Lower lobe of right lung (tissue), 2 donors: ENCODE results near the gene ADGRL3. TPM values are rescaled to one million over a fixed set of nuclear protein-coding genes. Genes with fewer than 3 reads are reported as not detected.

Experiments
- ATAC-seq, 2 donors: fragments of 200-7000 bp; cut with Tn5 transposase; one replicate each; pipeline ENCODE4 v1.9.1; 2020 to 2022; ENCODE audit warnings: mild to moderate bottlenecking in 2 of 2, moderate library complexity in 2 of 2
- DNase-seq: peaks from one replicate; pipeline ENCODE4 v3.0.0-alpha.2; 2020
- H3K27ac ChIP-seq: fragments of 200-600 bp; one replicate; pipeline ENCODE4 v1.8.0; 2022
- H3K27me3 ChIP-seq: fragments of 200-600 bp; one replicate; pipeline ENCODE4 v1.8.0; 2022; ENCODE audit warnings: low read depth
- H3K36me3 ChIP-seq: fragments of 200-600 bp; one replicate; pipeline ENCODE4 v1.8.0; 2022; ENCODE audit warnings: mild to moderate bottlenecking
- H3K4me1 ChIP-seq: fragments of 200-600 bp; one replicate; pipeline ENCODE4 v1.8.0; 2022
- H3K4me3 ChIP-seq: fragments of 200-600 bp; one replicate; pipeline ENCODE4 v1.8.0; 2022; ENCODE audit warnings: mild to moderate bottlenecking
- H3K9me3 ChIP-seq: fragments of 200-600 bp; one replicate; pipeline ENCODE4 v1.8.0; 2022
- intact Hi-C: fragments of 100-400 bp; cut with DNase I; formaldehyde crosslinking; loops from one replicate; pipeline ENCODE4 v1.11.0; 2022
- total RNA-seq: library from RNA; stranded (reverse); fragmentation: NEBNext Ultra II Directional; extraction: Animal tissue kit (Norgen Biotek cat#: 25700); gene quantifications from one replicate; pipeline ENCODE4 v1.2.1, GENCODE V29; 2021
- TF ChIP-seq, protein P1 (sequence below): fragments of 200-600 bp; IDR thresholded peaks from one replicate; pipeline ENCODE4 v1.8.0; 2022; ENCODE audit warnings: antibody characterized with exemption, mild to moderate bottlenecking
- donor health status: DM: no; HTN: yes; CAD: no; lungs with severe emphysema.

ADGRL3 gene
- total RNA-seq, 1 donor from 2014 or later = 6.0 TPM

DNA sequence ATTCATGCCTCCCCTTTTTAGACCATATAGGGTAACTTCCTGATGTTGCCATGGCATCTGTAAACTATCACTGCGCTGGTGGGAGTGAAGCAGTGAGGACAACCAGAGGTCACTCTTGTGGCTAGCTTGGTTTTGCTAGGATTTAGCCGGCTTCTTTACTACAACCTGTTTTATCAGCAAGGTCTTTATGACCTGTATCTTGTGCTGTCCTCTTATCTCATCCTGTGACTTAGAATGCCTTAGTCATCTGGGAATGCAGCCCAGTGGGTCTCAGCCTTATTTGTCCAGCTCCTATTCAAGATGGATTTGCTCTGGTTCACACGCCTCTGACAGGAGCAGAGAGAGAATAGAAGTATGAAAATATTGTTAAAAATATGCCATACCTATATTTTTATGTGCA, 355.7 kb downstream of the ADGRL3 start:
- no peak overlapping the region for H3K4me3 ChIP-seq
- ATAC-seq = no peak
- intact Hi-C loops = no loop called here
- no peaks in the 10 kb centered on the region for H3K4me1 ChIP-seq
- TF ChIP-seq, protein P1, sequence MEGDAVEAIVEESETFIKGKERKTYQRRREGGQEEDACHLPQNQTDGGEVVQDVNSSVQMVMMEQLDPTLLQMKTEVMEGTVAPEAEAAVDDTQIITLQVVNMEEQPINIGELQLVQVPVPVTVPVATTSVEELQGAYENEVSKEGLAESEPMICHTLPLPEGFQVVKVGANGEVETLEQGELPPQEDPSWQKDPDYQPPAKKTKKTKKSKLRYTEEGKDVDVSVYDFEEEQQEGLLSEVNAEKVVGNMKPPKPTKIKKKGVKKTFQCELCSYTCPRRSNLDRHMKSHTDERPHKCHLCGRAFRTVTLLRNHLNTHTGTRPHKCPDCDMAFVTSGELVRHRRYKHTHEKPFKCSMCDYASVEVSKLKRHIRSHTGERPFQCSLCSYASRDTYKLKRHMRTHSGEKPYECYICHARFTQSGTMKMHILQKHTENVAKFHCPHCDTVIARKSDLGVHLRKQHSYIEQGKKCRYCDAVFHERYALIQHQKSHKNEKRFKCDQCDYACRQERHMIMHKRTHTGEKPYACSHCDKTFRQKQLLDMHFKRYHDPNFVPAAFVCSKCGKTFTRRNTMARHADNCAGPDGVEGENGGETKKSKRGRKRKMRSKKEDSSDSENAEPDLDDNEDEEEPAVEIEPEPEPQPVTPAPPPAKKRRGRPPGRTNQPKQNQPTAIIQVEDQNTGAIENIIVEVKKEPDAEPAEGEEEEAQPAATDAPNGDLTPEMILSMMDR = no peak
- no peak overlapping the region for H3K27ac ChIP-seq
- no peaks in the 10 kb centered on the region for H3K36me3 ChIP-seq
- H3K9me3 ChIP-seq = no peaks in the 10 kb centered on the region
- H3K27me3 ChIP-seq = no peaks in the 10 kb centered on the region
- DNase-seq = no peak

DNA sequence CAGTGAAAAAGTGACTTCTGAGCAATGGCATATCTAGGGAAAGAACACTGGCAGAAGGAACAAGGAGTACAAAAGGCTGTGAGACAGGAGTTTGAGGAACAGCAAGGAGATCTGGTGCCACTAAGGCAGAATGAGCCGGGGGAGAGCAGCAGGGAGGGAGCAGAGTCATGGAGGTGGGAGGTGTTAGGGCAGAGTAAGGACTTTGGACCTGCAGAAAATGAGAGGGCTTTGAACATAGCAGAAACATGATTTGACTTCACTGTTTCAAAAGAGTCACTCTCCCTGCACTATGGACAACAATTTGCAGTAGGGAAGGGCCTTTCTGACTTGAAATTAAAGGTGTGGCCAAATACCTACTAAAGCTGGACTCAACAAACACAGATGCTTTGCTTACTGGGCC, 356.2 kb downstream of the ADGRL3 start:
- Histone ChIP-seq H3K4me1 (no peaks in the 10 kb centered on the region), H3K27ac (no peak overlapping the region), H3K27me3 (no peaks in the 10 kb centered on the region), H3K36me3 (no peaks in the 10 kb centered on the region), H3K4me3 (no peak overlapping the region), H3K9me3 (no peaks in the 10 kb centered on the region)
- intact Hi-C loops = no loop called here
- DNase-seq (no peak), ATAC-seq (no peak)
- TF ChIP-seq, protein P1 = no peak

DNA sequence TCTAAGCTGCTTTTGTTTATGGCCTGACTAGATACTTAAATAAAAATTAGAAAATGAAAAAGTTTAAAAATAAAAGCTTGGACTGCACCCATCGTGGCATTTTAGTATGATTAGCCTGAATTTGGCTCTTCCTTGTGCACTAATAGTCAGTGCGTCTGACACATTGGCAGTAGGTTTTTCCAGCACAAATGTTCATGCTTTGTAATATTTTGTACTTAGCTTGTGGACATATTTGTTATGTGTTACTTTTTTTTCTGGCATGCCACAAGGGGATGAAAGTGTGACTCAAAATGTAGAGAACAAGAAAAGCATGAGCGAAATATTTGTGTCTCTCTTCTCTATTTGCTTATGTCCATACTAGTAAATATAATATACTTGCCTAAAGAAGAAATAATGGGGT, 359.3 kb downstream of the ADGRL3 start:
- no peaks in the 10 kb centered on the region for H3K9me3 ChIP-seq
- no peaks in the 10 kb centered on the region for H3K27me3 ChIP-seq
- no peak overlapping the region for H3K4me3 ChIP-seq
- no peak overlapping the region for H3K27ac ChIP-seq
- no peak for ATAC-seq
- intact Hi-C loops = no loop called here
- no peaks in the 10 kb centered on the region for H3K4me1 ChIP-seq
- DNase-seq = no peak
- TF ChIP-seq, protein P1 = no peak
- H3K36me3 ChIP-seq = no peaks in the 10 kb centered on the region

DNA sequence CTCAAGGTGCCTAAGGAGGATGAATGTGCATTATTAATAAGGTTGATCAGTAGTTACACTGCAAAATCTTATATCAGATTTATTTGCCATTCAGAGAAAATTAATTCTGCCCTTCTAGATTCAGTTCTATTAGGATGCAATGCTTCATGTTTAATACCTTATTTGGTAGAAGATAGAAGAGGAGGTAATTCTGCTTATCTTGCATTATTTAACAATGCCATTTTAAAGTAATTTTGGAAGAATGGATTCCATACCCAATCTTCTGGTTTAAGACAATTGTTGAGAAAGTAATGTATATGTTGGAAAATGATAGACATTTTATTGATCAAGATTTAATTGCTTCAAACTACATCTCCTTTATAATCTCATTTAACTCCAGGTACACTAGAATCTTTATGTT, 360.9 kb downstream of the ADGRL3 start:
- intact Hi-C loops = no loop called here
- H3K27ac ChIP-seq = no peak overlapping the region
- no peak overlapping the region for H3K4me3 ChIP-seq
- ATAC-seq (no peak), DNase-seq (no peak)
- H3K4me1 ChIP-seq = no peaks in the 10 kb centered on the region
- TF ChIP-seq, protein P1 = no peak
- no peaks in the 10 kb centered on the region for H3K27me3 ChIP-seq
- no peaks in the 10 kb centered on the region for H3K36me3 ChIP-seq
- H3K9me3 ChIP-seq = no peaks in the 10 kb centered on the region

DNA sequence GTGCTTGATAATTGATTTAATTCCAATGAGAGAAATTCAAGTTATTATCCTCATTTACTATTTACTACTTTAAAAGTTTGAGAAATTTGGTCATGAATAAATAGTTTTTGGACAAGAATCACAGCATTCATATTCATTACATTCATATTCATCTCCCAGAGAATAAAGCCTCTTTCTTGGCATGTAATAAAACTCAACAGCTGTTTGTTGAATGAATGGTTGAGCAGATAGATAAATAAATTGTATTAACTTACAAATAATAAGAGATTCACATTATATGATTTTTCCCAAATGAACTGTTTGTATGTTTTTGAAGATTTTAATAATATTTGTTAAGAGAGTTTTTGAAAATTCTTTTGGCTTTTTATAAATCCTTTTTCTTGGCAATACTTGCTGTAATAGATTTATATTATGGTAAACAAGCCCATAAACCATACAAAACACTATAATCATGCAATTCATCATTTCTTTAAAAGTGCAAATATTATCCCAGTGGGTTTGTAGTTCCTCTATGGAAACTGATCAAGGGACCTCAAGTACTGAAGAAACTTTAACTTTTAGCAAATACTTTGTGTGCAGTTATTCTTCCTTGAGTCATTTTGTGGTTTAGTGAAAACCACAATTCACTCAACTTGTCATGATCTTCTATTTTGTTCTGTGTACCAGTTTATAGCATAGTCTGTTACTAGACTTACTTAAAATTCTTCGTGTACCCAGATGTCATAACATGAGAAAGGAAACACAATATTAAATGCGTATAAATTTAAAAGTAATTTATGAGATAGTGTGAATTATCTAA, 371.8 kb downstream of the ADGRL3 start:
- TF ChIP-seq, protein P1 = no peak
- Histone ChIP-seq H3K36me3 (no peaks in the 10 kb centered on the region), H3K27ac (no peak overlapping the region), H3K4me3 (no peak overlapping the region), H3K4me1 (no peaks in the 10 kb centered on the region), H3K27me3 (no peaks in the 10 kb centered on the region), H3K9me3 (no peaks in the 10 kb centered on the region)
- DNase-seq = no peak
- intact Hi-C loops = no loop called here
- ATAC-seq = no peak
